Lung (tissue), 12 donors: ENCODE data around the gene LAMP2. TPM values are rescaled to one million over a fixed set of nuclear protein-coding genes. Genes with fewer than 3 reads are reported as not detected.
A peak's percentile ranks its signal among the peaks of the same experiment; 100 is the strongest.

Experiments
- ATAC-seq: fragments of 200-7000 bp; cut with Tn5 transposase; one replicate; pipeline ENCODE4 v1.9.1; 2020; ENCODE audit warnings: moderate number of reproducible peaks; ENCODE audit not compliant: insufficient read depth, low FRiP score
- DNase-seq, 3 donors: peaks; one replicate each; pipeline ENCODE4 v3.0.0-alpha.2; 2013 to 2017
- H3K27ac ChIP-seq, 2 donors: one replicate each; pipeline ENCODE4 v1.5.1; 2013; ENCODE audit warnings: mild to moderate bottlenecking in 2 of 2, moderate library complexity in 2 of 2, control low read depth in 1 of 2, inconsistent platforms in 1 of 2, low read depth in 1 of 2, low read length in 1 of 2
- H3K27me3 ChIP-seq, 3 donors: one replicate each; pipeline ENCODE4 v1.5.1; 2013; ENCODE audit warnings: low read length in 2 of 3; ENCODE audit not compliant: control insufficient read depth in 3 of 3, insufficient read depth in 3 of 3
- H3K36me3 ChIP-seq, 4 donors: one replicate each; pipeline ENCODE4 v1.5.1; 2013; ENCODE audit warnings: low read length in 4 of 4, mild to moderate bottlenecking in 1 of 4, moderate library complexity in 1 of 4; ENCODE audit not compliant: control insufficient read depth in 4 of 4, insufficient read depth in 4 of 4
- H3K4me1 ChIP-seq, 5 donors: one replicate each; pipeline ENCODE4 v1.5.1; 2013; ENCODE audit warnings: low read length in 5 of 5, mild to moderate bottlenecking in 2 of 5, moderate library complexity in 1 of 5; ENCODE audit not compliant: control insufficient read depth in 5 of 5, insufficient read depth in 5 of 5
- H3K4me3 ChIP-seq: one replicate; pipeline ENCODE4 v1.5.1; 2013; ENCODE audit warnings: mild to moderate bottlenecking, control low read depth, moderate library complexity
- H3K9ac ChIP-seq, 2 donors: one replicate each; pipeline ENCODE4 v1.5.1; 2013; ENCODE audit warnings: low read length in 2 of 2, control low read depth in 1 of 2; ENCODE audit not compliant: insufficient read depth in 1 of 2
- H3K9me3 ChIP-seq, 4 donors: one replicate each; pipeline ENCODE4 v1.5.1; 2013; ENCODE audit warnings: low read length in 3 of 4, mild to moderate bottlenecking in 1 of 4, moderate library complexity in 1 of 4; ENCODE audit not compliant: control insufficient read depth in 4 of 4, insufficient read depth in 3 of 4
- WGBS, 2 donors: extraction: QIAGEN DNeasy Blood & Tissue Kit; methylation state at CpG; one replicate each; pipeline ENCODE4 v1.1.7; 2013; 5-methylcytosine and 5-hydroxymethylcytosine counted together
- polyA plus RNA-seq, 2 donors: library from polyadenylated mRNA; stranded (reverse); fragments of 200-250 nt; gene quantifications; one replicate each; pipeline ENCODE4 v1.2.1, GENCODE V29; 2013
- total RNA-seq, 2 donors: library from RNA; depleted of rRNA in 1 of 2; stranded (reverse); fragments of >200 nt in 1 of 2; gene quantifications; one replicate each; pipeline ENCODE4 v1.2.1, GENCODE V29; 2014 to 2021
- TF ChIP-seq, protein P1 (sequence below): IDR thresholded peaks from 2 replicates; pipeline ENCODE4 v1.5.1; 2012; ENCODE audit warnings: mild to moderate bottlenecking; ENCODE audit errors: control extremely low read depth, extremely low read depth
- donor health status: control.
- donor health status: control.
- donor health status: Bipolar disorder and iron deficiency.
- donor health status: healthy.
- donor health status: DM: yes; HTN: yes; CAD: no.

The LAMP2 gene
- total and polyA plus RNA-seq, 4 donors = 35.0 to 102 (median 98.6) TPM

DNA sequence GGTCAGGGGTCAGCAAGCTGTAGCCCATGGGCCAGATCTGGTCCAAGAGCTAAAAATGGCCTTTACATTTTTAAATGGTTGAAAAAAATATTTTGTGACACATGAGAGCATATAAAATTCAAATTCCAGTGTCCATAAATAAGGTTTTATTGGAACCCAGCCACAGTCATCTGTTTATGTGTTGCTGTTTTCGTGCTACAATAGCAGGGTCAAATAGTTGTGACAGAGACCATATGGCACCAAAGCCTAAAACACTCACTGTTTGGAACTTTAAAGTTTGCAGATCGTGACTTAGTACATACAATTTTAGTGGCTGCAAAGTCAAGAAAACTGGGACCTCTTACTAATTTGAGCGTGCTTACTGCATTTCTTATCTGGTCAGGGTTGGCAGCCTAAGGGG, 29.2 kb downstream of the LAMP2 start:
- DNase-seq (peak in 2 of 3 donors; percentile 52 to 61), ATAC-seq (no peak)
- no peaks in the 10 kb centered on the region for H3K9me3 ChIP-seq
- H3K36me3 ChIP-seq = peaks cover 0 to 4% (median under 1%) of the 10 kb centered on the region in 4 donors
- no peak overlapping the region for H3K4me3 ChIP-seq
- no peak overlapping the region for H3K27ac ChIP-seq
- no peaks in the 10 kb centered on the region for H3K27me3 ChIP-seq
- 75 to 93% methylated on average over 3 of the region's 3 CpGs for WGBS, 2 donors
- peaks cover 0 to 6% (median 0%) of the 10 kb centered on the region in 5 donors for H3K4me1 ChIP-seq
- TF ChIP-seq, protein P1, sequence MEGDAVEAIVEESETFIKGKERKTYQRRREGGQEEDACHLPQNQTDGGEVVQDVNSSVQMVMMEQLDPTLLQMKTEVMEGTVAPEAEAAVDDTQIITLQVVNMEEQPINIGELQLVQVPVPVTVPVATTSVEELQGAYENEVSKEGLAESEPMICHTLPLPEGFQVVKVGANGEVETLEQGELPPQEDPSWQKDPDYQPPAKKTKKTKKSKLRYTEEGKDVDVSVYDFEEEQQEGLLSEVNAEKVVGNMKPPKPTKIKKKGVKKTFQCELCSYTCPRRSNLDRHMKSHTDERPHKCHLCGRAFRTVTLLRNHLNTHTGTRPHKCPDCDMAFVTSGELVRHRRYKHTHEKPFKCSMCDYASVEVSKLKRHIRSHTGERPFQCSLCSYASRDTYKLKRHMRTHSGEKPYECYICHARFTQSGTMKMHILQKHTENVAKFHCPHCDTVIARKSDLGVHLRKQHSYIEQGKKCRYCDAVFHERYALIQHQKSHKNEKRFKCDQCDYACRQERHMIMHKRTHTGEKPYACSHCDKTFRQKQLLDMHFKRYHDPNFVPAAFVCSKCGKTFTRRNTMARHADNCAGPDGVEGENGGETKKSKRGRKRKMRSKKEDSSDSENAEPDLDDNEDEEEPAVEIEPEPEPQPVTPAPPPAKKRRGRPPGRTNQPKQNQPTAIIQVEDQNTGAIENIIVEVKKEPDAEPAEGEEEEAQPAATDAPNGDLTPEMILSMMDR = no peak
- no peak overlapping the region for H3K9ac ChIP-seq

DNA sequence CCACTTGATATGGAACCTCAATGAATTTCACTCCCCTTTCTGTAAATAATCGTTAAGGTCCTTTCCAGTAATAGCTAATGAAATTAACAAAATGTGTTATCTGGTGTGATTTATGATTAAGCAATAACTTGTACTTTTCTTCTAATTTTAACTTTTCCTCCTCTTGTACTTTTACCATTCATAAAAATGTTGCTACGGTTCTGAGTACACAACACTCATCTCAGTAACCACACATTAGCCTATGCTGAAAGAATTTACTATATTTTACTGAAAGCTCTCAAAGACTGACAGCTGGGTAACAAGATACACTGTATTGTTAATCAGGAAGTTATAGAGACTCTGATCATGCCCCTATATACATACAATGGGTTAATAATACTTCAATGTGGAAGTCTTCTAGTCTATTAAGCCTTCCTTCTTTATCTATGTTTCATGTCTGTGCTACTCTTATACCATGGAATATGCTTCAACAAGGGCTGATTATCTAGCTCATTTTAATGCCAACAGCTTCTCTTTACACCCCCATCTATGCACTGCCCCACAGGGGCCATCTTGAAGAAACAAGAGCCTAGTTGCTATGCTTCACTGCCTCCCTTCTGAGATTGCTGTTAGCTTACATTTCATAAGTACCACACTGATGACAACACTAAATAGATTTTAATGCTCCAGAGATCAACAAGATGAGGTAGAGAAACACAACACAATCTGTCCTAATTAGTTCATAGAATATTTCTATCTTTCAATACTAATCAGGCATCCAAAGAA, 39.1 kb downstream of the LAMP2 start:
- Histone ChIP-seq H3K4me1 (peaks cover 0 to 4% (median 0%) of the 10 kb centered on the region in 5 donors), H3K27me3 (no peaks in the 10 kb centered on the region), H3K36me3 (no peaks in the 10 kb centered on the region), H3K27ac (no peak overlapping the region), H3K9ac (no peak overlapping the region), H3K4me3 (no peak overlapping the region), H3K9me3 (no peaks in the 10 kb centered on the region)
- ATAC-seq (no peak), DNase-seq (no peak)
- 66 to 80% methylated on average over 2 of the region's 2 CpGs for WGBS, 2 donors
- TF ChIP-seq, protein P1 = no peak

DNA sequence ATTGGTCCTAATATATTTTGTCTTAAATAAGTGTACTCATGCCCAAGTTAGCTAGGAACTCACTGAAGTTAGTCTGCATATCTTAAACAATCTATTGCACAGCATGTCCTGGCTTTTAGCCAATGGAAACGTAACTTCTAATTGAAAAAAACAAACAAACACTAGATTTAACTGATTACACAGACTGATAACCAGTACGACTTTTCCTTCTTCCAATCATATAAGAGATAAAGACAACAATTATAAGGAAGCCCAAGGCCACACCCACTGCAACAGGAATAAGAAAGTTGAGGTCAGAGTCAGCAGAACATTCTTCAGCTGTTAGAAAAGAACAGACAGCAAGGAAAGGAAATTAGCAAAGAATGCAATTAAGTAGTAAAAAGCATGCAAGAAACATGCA, 40.8 kb downstream of the LAMP2 start:
- peak in 2 of 3 donors; percentile 22 to 29 for DNase-seq
- Histone ChIP-seq H3K36me3 (no peaks in the 10 kb centered on the region), H3K27ac (no peak overlapping the region), H3K9me3 (no peaks in the 10 kb centered on the region), H3K4me1 (peaks cover 0 to 4% (median 0%) of the 10 kb centered on the region in 5 donors), H3K9ac (no peak overlapping the region), H3K27me3 (no peaks in the 10 kb centered on the region), H3K4me3 (no peak overlapping the region)
- TF ChIP-seq, protein P1 = no peak
- WGBS, 2 donors = 7 to 13% methylated on average over 2 of the region's 2 CpGs
- ATAC-seq = no peak
